HUES6 (cell line): ENCODE measurements around the gene GALNTL6.

Experiments used
- H3K27ac ChIP-seq: 2 replicates; pipeline ENCODE4 v1.7.0; 2013; ENCODE audit warnings: low read depth, mild to moderate bottlenecking, low read length, inconsistent platforms
- H3K27me3 ChIP-seq: 2 replicates; pipeline ENCODE4 v1.6.1; 2013; ENCODE audit warnings: low read length; ENCODE audit not compliant: control insufficient read depth, insufficient read depth
- H3K36me3 ChIP-seq: 2 replicates; pipeline ENCODE4 v1.6.1; 2013; ENCODE audit warnings: low read length; ENCODE audit not compliant: control insufficient read depth, insufficient read depth
- H3K4me1 ChIP-seq: 2 replicates; pipeline ENCODE4 v1.6.1; 2013; ENCODE audit warnings: low read length; ENCODE audit not compliant: control insufficient read depth, insufficient read depth
- H3K4me3 ChIP-seq: 2 replicates; pipeline ENCODE4 v1.5.1; 2013; ENCODE audit warnings: low read depth, low read length
- H3K9ac ChIP-seq: one replicate; pipeline ENCODE4 v1.6.1; 2013; ENCODE audit warnings: mild to moderate bottlenecking, low read length
- H3K9me3 ChIP-seq: 2 replicates; pipeline ENCODE4 v1.6.1; 2013; ENCODE audit warnings: low read depth, low read length; ENCODE audit not compliant: control insufficient read depth, insufficient read depth

GALNTL6 gene

DNA sequence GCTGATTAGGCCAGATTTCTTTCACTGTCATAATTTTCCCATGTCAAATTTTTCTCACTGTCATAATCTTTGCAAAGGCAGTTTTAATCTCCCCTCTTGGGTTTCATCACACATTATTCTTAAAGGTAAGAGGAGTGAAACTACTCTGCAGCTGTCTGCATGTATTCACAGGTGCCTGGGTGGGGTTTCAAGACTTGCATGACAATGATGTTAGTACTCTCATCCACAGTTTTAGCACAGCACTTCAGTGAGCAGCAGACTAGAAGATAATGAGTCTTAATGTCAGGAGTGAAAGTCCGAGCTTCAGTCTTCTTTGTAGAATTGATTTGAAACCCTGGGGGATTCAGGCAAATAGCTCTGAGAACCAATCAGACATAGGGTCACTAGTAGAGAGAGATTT is 1172.9 kb downstream of the GALNTL6 start:
- peaks cover 19% of the 10 kb centered on the region for H3K9me3 ChIP-seq
- H3K36me3 ChIP-seq = no peaks in the 10 kb centered on the region
- peaks cover 15% of the 10 kb centered on the region for H3K4me1 ChIP-seq
- H3K27me3 ChIP-seq = no peaks in the 10 kb centered on the region
- H3K4me3 ChIP-seq = no peak overlapping the region
- H3K27ac ChIP-seq = no peak overlapping the region
- no peak overlapping the region for H3K9ac ChIP-seq

DNA sequence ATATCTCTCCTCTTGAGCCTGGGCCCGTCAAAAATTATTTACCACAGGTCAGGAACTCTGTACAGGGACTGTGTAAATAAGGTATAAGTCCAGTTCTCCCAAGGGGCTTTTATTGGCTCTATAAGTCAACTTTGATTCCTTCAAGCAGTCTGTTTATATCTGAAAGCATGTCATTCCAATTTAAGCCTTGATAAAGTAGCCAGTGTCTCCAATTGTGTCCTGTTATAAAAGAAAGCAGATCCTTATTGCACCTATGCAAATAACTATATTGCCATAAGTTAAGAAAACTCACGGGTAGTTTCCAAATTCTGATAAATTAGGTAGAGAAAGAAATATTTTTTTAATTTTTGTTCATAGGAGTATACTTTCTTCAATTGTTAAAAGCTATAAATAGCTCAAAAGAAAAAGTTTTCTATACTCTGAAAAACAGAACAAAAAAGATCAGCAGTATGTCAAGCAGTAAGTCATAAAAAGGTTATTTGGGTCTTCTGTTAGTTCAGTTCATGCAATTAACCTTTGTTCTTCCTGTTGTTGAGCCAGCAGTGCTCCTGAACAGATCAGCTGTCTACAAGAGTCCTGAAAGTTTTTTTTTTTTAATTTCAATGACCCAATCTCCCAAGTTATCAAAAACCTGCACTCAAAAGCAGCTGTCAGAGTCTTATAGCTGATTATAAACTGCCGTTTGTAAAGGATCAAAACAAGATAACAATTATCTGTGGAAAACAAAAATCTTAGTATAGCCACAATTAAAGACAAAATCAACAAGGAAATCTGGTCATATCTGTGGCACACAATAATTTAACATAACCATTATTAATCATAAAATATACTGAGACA is 1177.0 kb downstream of the GALNTL6 start:
- no peak overlapping the region for H3K27ac ChIP-seq
- H3K27me3 ChIP-seq = no peaks in the 10 kb centered on the region
- peaks cover 18% of the 10 kb centered on the region for H3K9me3 ChIP-seq
- H3K36me3 ChIP-seq = no peaks in the 10 kb centered on the region
- H3K4me1 ChIP-seq = peaks cover 9% of the 10 kb centered on the region
- no peak overlapping the region for H3K4me3 ChIP-seq
- no peak overlapping the region for H3K9ac ChIP-seq

- Histone ChIP-seq H3K4me1 (no peaks in the 10 kb centered on the region), H3K4me3 (no peak overlapping the region), H3K9ac (no peak overlapping the region), H3K27ac (no peak overlapping the region), H3K36me3 (no peaks in the 10 kb centered on the region), H3K27me3 (no peaks in the 10 kb centered on the region), H3K9me3 (peaks cover 18% of the 10 kb centered on the region)
Measured at GRCh38 chr4:172992648-172993378, 1179.6 kb downstream of the GALNTL6 start.

- Histone ChIP-seq H3K4me3 (no peak overlapping the region), H3K27ac (no peak overlapping the region), H3K9ac (no peak overlapping the region), H3K9me3 (no peaks in the 10 kb centered on the region), H3K4me1 (peaks cover 4% of the 10 kb centered on the region; the same call in 1 of the 2 replicates), H3K27me3 (no peaks in the 10 kb centered on the region), H3K36me3 (no peaks in the 10 kb centered on the region)
Measured at GRCh38 chr4:172995161-172995560, 1182.0 kb downstream of the GALNTL6 start.

DNA sequence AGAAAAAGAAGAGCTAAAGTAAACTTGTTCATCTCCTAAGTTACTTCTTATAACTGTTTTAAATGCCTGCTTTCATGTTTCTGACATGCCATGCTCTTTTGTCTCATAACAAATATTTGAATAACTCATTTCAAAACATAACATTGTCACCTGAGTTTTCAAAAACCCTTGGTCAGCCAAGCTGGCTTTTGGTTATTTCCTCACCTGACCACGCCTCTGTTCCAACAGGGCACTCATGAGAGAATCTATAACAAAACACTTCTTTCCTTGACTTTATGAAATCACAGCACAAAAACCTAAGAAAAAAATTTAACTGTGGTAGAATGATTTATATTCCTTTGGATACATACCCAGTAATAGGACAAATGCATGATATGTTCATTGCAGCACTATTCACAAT is 1182.5 kb downstream of the GALNTL6 start:
- H3K27ac ChIP-seq = no peak overlapping the region

GRCh38 chr4:172996571-172997216 is 1183.5 kb downstream of the GALNTL6 start:
- no peaks in the 10 kb centered on the region for H3K27me3 ChIP-seq
- H3K36me3 ChIP-seq = no peaks in the 10 kb centered on the region
- H3K27ac ChIP-seq = no peak overlapping the region
- no peak overlapping the region for H3K4me3 ChIP-seq
- no peak overlapping the region for H3K9ac ChIP-seq
- H3K4me1 ChIP-seq = peaks cover 4% of the 10 kb centered on the region; the same call in 1 of the 2 replicates
- H3K9me3 ChIP-seq = no peaks in the 10 kb centered on the region

More for the DNA sequence above, 1182.5 kb downstream of the GALNTL6 start:
- Histone ChIP-seq H3K9me3 (no peaks in the 10 kb centered on the region), H3K36me3 (no peaks in the 10 kb centered on the region), H3K9ac (no peak overlapping the region), H3K4me1 (peaks cover 4% of the 10 kb centered on the region; the same call in 1 of the 2 replicates), H3K4me3 (no peak overlapping the region), H3K27me3 (no peaks in the 10 kb centered on the region)

DNA sequence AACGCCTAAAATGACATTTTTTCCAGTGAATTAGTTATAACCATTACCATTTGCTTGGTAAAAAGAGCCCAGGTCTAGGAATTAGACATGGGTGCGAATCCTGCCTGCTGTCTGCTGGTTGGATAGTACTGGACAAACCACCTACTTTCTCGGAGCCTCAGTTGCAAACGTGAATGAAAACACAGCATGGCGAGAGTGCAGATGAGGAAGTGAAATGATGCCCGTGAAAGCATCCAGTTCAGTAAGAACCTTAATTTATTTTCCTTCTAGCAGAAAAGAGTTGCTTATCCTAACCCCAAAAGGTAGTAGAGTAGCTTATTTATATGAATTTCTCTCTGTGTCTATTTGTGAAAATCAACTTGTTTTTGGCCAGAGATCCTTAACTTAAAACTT is 1184.0 kb downstream of the GALNTL6 start:
- Histone ChIP-seq H3K27me3 (no peaks in the 10 kb centered on the region), H3K36me3 (no peaks in the 10 kb centered on the region), H3K4me1 (peaks cover 4% of the 10 kb centered on the region; the same call in 1 of the 2 replicates), H3K27ac (no peak overlapping the region), H3K9ac (no peak overlapping the region), H3K9me3 (no peaks in the 10 kb centered on the region), H3K4me3 (no peak overlapping the region)

DNA sequence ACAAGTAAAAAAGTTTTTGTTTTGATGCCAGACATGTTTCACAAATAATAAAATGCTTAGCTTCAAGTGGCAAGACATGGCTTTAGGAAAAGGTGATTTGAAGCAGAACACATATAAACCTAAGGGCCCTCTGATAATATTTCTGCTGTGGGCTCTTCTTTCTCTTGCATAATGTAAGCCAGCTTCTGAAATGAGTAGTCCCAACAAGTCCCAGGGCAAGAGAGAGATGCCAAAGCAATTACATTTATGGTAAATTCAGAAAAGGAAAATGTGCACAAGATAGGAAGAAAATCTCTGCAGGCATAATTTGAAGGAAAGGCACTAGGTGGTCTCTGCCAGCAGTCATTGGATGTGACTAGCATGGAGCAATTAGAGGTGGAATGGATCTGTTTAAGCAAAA is 1184.7 kb downstream of the GALNTL6 start:
- H3K4me1 ChIP-seq = peaks cover 4% of the 10 kb centered on the region; the same call in 1 of the 2 replicates
- H3K9ac ChIP-seq = no peak overlapping the region
- H3K27ac ChIP-seq = no peak overlapping the region
- H3K36me3 ChIP-seq = no peaks in the 10 kb centered on the region
- H3K4me3 ChIP-seq = no peak overlapping the region
- H3K9me3 ChIP-seq = no peaks in the 10 kb centered on the region
- no peaks in the 10 kb centered on the region for H3K27me3 ChIP-seq

DNA sequence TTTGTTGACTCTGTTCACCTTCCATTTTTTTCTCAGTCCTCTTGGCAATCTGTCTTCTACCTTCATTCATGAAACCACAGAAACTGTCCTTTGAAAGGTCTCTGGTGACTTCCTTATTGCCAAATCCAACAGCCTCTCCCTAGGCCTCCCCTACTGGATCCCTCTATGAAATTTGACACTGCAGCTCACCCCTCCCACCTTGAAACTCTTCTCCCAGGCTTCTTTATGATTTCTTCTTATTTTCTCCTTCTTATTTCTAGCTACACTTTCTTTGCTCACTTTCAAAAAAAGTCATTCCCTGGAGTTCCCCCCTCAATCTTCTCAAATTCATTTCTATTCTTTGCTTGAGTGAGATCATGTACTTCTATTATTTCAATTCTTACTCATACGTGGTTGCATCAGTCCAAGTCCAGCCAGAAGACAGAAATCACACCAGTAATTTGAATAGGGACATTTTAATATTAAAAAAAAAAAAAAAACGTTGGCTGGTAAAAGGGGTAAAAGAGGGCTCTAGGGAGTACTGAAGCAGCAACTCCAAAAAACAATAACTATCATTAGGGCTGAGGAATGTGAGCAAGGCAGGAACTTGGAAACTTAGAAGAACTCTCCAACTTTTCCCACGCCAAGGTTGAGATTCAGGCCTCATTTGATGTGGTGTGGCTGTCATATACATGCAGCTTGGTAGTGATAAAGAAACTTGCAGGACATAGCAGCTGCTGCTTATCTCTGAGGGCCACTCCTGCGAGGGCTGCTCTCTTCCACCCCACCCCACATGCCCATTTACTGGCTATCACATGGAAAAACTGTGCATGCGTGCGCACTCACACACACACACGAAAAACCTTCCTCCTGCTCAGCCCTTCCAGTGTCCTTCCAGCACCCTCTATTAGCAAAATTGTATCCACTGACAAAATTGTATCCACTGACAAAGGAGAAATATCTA is 1185.6 kb downstream of the GALNTL6 start:
- Histone ChIP-seq H3K9ac (no peak overlapping the region), H3K4me3 (no peak overlapping the region), H3K9me3 (no peaks in the 10 kb centered on the region), H3K4me1 (peaks cover 4% of the 10 kb centered on the region; the same call in 1 of the 2 replicates), H3K27ac (no peak overlapping the region), H3K36me3 (no peaks in the 10 kb centered on the region), H3K27me3 (no peaks in the 10 kb centered on the region)

DNA sequence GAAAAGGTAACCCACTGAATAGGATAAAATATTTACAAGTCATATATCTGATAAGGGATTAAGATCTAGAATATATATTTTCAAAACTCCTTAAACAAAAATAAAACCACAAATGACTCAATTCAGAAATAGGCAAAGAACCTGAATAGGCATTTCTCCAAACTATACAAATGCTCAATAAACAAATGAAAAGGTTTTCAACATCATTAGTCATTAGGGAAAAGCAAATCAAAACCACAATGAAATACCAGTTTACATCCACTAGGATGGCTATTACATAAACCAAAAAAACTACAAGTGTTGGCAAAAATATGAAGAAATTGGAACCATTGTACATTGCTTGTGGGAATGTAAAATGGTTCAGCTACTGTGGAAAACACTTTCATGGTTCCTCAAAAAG is 1188.4 kb downstream of the GALNTL6 start:
- H3K27ac ChIP-seq = no peak overlapping the region
- no peaks in the 10 kb centered on the region for H3K9me3 ChIP-seq
- no peaks in the 10 kb centered on the region for H3K27me3 ChIP-seq
- no peaks in the 10 kb centered on the region for H3K36me3 ChIP-seq
- no peak overlapping the region for H3K9ac ChIP-seq
- H3K4me1 ChIP-seq = peaks cover 4% of the 10 kb centered on the region; the same call in 1 of the 2 replicates
- H3K4me3 ChIP-seq = no peak overlapping the region
